ENCODE measurements around the gene OR52K2.

OR52K2 gene

DNA sequence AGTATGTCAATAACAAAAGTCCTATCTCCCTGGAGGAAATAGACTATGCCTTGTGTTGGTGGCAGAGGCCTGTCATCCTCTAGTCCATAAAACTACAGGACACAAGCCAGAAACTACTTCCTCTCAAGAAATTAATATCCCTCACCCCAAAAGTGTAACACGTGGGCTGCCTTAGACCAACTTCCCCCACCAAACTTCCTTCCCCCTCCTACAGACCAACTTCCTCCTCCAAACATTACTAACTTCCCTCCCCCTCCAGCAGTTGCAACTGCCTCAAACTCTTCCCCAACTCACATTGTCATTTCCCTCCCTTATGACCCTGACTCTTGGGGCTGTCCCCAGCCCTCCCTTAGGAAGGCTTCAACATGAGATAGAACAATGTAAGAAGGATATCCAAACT is 6.3 kb downstream of the OR52K2 start:
- TF ChIP-seq POLR2A (IDR thresholded peaks at IDR 0.05; ENCODE audit: extremely low read depth, insufficient read length) (no peak), MYC (IDR thresholded peaks at IDR 0.05; ENCODE audit: low read depth, low read length) (peak; percentile 46; the same call in 1 of the 2 replicates)
- TF ChIP-seq, protein P1, sequence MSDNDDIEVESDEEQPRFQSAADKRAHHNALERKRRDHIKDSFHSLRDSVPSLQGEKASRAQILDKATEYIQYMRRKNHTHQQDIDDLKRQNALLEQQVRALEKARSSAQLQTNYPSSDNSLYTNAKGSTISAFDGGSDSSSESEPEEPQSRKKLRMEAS (IDR thresholded peaks at IDR 0.05; ENCODE audit: low read depth, low read length) = peak; percentile 85
- DNase-seq (ENCODE audit: low read depth) = peak; percentile 88
- no peak overlapping the region for H3K4me3 ChIP-seq (ENCODE audit: low read depth, low read length)

- TF ChIP-seq, protein P2, sequence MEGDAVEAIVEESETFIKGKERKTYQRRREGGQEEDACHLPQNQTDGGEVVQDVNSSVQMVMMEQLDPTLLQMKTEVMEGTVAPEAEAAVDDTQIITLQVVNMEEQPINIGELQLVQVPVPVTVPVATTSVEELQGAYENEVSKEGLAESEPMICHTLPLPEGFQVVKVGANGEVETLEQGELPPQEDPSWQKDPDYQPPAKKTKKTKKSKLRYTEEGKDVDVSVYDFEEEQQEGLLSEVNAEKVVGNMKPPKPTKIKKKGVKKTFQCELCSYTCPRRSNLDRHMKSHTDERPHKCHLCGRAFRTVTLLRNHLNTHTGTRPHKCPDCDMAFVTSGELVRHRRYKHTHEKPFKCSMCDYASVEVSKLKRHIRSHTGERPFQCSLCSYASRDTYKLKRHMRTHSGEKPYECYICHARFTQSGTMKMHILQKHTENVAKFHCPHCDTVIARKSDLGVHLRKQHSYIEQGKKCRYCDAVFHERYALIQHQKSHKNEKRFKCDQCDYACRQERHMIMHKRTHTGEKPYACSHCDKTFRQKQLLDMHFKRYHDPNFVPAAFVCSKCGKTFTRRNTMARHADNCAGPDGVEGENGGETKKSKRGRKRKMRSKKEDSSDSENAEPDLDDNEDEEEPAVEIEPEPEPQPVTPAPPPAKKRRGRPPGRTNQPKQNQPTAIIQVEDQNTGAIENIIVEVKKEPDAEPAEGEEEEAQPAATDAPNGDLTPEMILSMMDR (IDR thresholded peaks at IDR 0.05; ENCODE audit: low read depth, low read length) = no peak
- TF ChIP-seq, protein P1 (IDR thresholded peaks at IDR 0.05; ENCODE audit: low read depth, low read length) = no peak
- peak; percentile 87 for DNase-seq (ENCODE audit: low read depth)
- no peak overlapping the region for H3K4me3 ChIP-seq (ENCODE audit: low read depth, low read length)
Measured at GRCh38 chr11:4459500-4459899, 10.4 kb downstream of the OR52K2 start.

GRCh38 chr11:4460151-4460550 is 11.1 kb downstream of the OR52K2 start:
- no peak for DNase-seq (ENCODE audit: low read depth)
- TF ChIP-seq MYC (IDR thresholded peaks at IDR 0.05; ENCODE audit: low read depth, low read length) = no peak
- no peak for TF ChIP-seq POLR2A (IDR thresholded peaks at IDR 0.05; ENCODE audit: extremely low read depth, insufficient read length)
- TF ChIP-seq, protein P1 (IDR thresholded peaks at IDR 0.05; ENCODE audit: low read depth, low read length) = no peak
- TF ChIP-seq, protein P2 (IDR thresholded peaks at IDR 0.05; ENCODE audit: low read depth, low read length) = no peak
- H3K4me3 ChIP-seq (ENCODE audit: low read depth, low read length) = no peak overlapping the region

- DNase-seq (ENCODE audit: low read depth) = no peak
- H3K4me3 ChIP-seq (ENCODE audit: low read depth, low read length) = no peak overlapping the region
- TF ChIP-seq MYC (IDR thresholded peaks at IDR 0.05; ENCODE audit: low read depth, low read length) = no peak
- TF ChIP-seq, protein P1 (IDR thresholded peaks at IDR 0.05; ENCODE audit: low read depth, low read length) = no peak
- TF ChIP-seq POLR2A (IDR thresholded peaks at IDR 0.05; ENCODE audit: extremely low read depth, insufficient read length) = no peak
Measured at GRCh38 chr11:4464216-4465159, 15.4 kb downstream of the OR52K2 start.

- DNase-seq (ENCODE audit: low read depth) = no peak
- TF ChIP-seq MYC (IDR thresholded peaks at IDR 0.05; ENCODE audit: low read depth, low read length) (no peak), POLR2A (IDR thresholded peaks at IDR 0.05; ENCODE audit: extremely low read depth, insufficient read length) (no peak)
- TF ChIP-seq, protein P1 (IDR thresholded peaks at IDR 0.05; ENCODE audit: low read depth, low read length) = no peak
- TF ChIP-seq, protein P2 (IDR thresholded peaks at IDR 0.05; ENCODE audit: low read depth, low read length) = no peak
Measured at GRCh38 chr11:4465407-4465806, 16.3 kb downstream of the OR52K2 start.

GRCh38 chr11:4466131-4466870 is 17.2 kb downstream of the OR52K2 start:
- TF ChIP-seq, protein P1 (IDR thresholded peaks at IDR 0.05; ENCODE audit: low read depth, low read length) = no peak
- TF ChIP-seq MYC (IDR thresholded peaks at IDR 0.05; ENCODE audit: low read depth, low read length) (no peak), POLR2A (IDR thresholded peaks at IDR 0.05; ENCODE audit: extremely low read depth, insufficient read length) (no peak)
- TF ChIP-seq, protein P2 (IDR thresholded peaks at IDR 0.05; ENCODE audit: low read depth, low read length) = no peak
- DNase-seq (ENCODE audit: low read depth) = no peak
- no peak overlapping the region for H3K4me3 ChIP-seq (ENCODE audit: low read depth, low read length)

More at GRCh38 chr11:4465407-4465806, 16.3 kb downstream of the OR52K2 start:
- no peak overlapping the region for H3K4me3 ChIP-seq (ENCODE audit: low read depth, low read length)

All from NB4 (cell line).